Measurements from ENCODE around the gene METTL17. TPM values are rescaled to one million over a fixed set of nuclear protein-coding genes. Genes with fewer than 3 reads are reported as not detected.

Gene METTL17
- total and polyA plus RNA-seq, 2 experiments from 2014 or later, result 65.9 to 80.9 TPM

DNA sequence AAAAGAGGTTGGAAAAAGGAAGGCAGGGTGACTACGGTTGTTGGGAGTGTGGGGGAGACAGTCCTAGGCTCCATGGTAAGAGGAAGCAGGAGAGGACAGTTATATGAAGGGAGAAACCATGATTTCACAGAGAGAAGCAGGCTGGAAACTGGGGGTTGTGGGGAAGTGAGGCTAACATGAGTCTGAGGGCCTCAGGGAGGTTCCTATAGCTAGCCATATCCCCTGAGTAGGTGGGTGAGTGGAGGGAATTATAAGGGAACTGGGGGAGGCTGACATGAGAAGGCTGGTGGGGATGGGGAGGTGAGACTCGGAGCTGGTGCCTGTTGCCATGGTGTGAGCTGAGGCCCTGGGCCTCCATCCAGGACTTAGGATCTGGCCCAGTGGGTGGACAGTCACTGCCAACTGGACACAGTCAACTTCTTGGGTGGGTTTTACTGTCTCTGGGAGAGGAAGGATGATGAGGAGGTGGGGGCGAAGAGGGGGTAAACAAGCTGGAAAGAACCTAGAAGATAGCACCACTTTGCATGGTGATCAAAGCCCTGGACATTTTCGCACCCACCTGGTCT lies 43.4 kb downstream of the METTL17 start:
- Histone ChIP-seq H3K4me3 (no peak overlapping the region), H2AFZ (no peak overlapping the region), H4K20me1 (ENCODE audit: insufficient read depth, poor library complexity, severe bottlenecking) (no peaks in the 10 kb centered on the region), H3K27me3 (no peaks in the 10 kb centered on the region), H3K9me2 (replicated peaks; ENCODE audit: insufficient read depth) (no peaks in the 10 kb centered on the region), H3K4me2 (no peak overlapping the region), H3K27ac (no peak overlapping the region), H3K4me1 (ENCODE audit: insufficient read depth) (peaks cover 2% of the 10 kb centered on the region), H3K9me3 (ENCODE audit: low read depth) (no peaks in the 10 kb centered on the region), H3K79me2 (no peaks in the 10 kb centered on the region), H3K36me3 (replicated peaks; ENCODE audit: insufficient read depth, low read depth) (no peaks in the 10 kb centered on the region)
- TF ChIP-seq EZH2phosphoT487 (IDR thresholded peaks at IDR 0.05; ENCODE audit: low read depth, severe bottlenecking, unreplicated experiment), result no peak
- TF ChIP-seq, protein P1, sequence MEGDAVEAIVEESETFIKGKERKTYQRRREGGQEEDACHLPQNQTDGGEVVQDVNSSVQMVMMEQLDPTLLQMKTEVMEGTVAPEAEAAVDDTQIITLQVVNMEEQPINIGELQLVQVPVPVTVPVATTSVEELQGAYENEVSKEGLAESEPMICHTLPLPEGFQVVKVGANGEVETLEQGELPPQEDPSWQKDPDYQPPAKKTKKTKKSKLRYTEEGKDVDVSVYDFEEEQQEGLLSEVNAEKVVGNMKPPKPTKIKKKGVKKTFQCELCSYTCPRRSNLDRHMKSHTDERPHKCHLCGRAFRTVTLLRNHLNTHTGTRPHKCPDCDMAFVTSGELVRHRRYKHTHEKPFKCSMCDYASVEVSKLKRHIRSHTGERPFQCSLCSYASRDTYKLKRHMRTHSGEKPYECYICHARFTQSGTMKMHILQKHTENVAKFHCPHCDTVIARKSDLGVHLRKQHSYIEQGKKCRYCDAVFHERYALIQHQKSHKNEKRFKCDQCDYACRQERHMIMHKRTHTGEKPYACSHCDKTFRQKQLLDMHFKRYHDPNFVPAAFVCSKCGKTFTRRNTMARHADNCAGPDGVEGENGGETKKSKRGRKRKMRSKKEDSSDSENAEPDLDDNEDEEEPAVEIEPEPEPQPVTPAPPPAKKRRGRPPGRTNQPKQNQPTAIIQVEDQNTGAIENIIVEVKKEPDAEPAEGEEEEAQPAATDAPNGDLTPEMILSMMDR (IDR thresholded peaks at IDR 0.05; ENCODE audit: poor library complexity), result no peak
- no peak for TF ChIP-seq EZH2 (IDR thresholded peaks at IDR 0.05; ENCODE audit: borderline replicate concordance)
- 93% methylated on average over 4 of the region's 4 CpGs for WGBS (ENCODE audit: low lambda C conversion rate, missing lambda C conversion rate)
- DNase-seq (ENCODE audit: low spot score), result no peak

DNA sequence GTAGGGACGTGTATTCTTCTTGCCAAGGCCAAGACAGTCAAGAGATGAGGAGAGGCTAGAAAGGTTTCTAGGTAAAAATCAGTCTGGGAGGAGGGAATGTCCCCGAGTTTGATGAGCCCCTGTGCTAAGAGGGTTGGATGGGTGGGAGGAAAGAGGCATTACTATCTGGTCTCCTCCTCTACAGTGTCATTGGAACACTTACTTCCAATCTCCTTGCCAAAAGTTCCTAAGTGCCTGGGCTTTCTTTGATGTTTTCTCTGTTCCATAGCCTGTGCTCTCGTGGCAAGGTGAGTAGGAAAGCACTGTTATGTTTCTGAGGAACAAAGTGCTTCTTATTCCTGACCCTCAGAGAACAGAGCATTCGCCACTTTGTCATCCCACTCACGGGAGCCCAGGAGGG lies 44.9 kb downstream of the METTL17 start, which contains the start of gene RNASE13:
TSS of gene RNASE13 (minus strand) at position 101 of the 400 bp plus-strand sequence. CDS start 519 bp downstream, outside the sequence.
- Histone ChIP-seq H3K36me3 (replicated peaks; ENCODE audit: insufficient read depth, low read depth) (no peaks in the 10 kb centered on the region), H3K27ac (no peak within 1 kb of the TSS), H3K9me3 (ENCODE audit: low read depth) (no peaks in the 10 kb centered on the region), H3K27me3 (no peaks in the 10 kb centered on the region), H3K9me2 (replicated peaks; ENCODE audit: insufficient read depth) (no peaks in the 10 kb centered on the region), H2AFZ (no peak within 1 kb of the TSS), H3K4me3 (no peak within 1 kb of the TSS), H4K20me1 (ENCODE audit: insufficient read depth, poor library complexity, severe bottlenecking) (no peaks in the 10 kb centered on the region), H3K4me2 (no peak within 1 kb of the TSS), H3K79me2 (no peaks in the 10 kb centered on the region), H3K4me1 (ENCODE audit: insufficient read depth) (peaks cover 16% of the 10 kb centered on the region)
- WGBS (ENCODE audit: low lambda C conversion rate, missing lambda C conversion rate), result 79% methylated on average over 5 of the region's 5 CpGs
- no peak for TF ChIP-seq EZH2 (IDR thresholded peaks at IDR 0.05; ENCODE audit: borderline replicate concordance)
- no peak for TF ChIP-seq EZH2phosphoT487 (IDR thresholded peaks at IDR 0.05; ENCODE audit: low read depth, severe bottlenecking, unreplicated experiment)
- TF ChIP-seq, protein P1 (IDR thresholded peaks at IDR 0.05; ENCODE audit: poor library complexity), result no peak
- no peak for DNase-seq (ENCODE audit: low spot score)

DNA sequence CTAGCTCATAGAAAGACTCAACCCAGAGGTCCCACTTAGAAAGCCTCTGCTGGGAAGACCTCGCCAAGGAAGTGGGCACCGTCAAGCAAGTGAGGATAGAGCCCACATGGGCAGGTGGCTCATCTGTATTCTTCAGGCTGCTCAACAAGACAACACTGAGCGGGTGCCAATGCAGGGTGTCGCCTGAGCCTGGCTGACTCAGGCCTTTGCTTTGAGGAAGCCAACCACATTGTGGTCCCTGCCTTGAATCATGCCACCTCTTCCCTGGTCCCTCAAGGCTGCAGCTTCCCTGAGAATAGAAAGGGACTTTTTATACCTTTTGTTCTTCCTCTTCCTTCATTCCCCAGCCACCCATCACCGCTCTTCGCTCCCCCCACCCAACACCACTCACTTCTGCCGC lies 47.0 kb downstream of the METTL17 start:
- 95% methylated on average over 7 of the region's 7 CpGs for WGBS (ENCODE audit: low lambda C conversion rate, missing lambda C conversion rate)
- Histone ChIP-seq H3K4me1 (ENCODE audit: insufficient read depth) (peaks cover 19% of the 10 kb centered on the region), H3K4me3 (no peak overlapping the region), H3K27me3 (no peaks in the 10 kb centered on the region), H4K20me1 (ENCODE audit: insufficient read depth, poor library complexity, severe bottlenecking) (no peaks in the 10 kb centered on the region), H3K9me2 (replicated peaks; ENCODE audit: insufficient read depth) (no peaks in the 10 kb centered on the region), H3K27ac (no peak overlapping the region), H3K79me2 (no peaks in the 10 kb centered on the region), H3K9me3 (ENCODE audit: low read depth) (no peaks in the 10 kb centered on the region), H3K36me3 (replicated peaks; ENCODE audit: insufficient read depth, low read depth) (no peaks in the 10 kb centered on the region), H2AFZ (no peak overlapping the region), H3K4me2 (no peak overlapping the region)
- TF ChIP-seq EZH2 (IDR thresholded peaks at IDR 0.05; ENCODE audit: borderline replicate concordance) (no peak), EZH2phosphoT487 (IDR thresholded peaks at IDR 0.05; ENCODE audit: low read depth, severe bottlenecking, unreplicated experiment) (no peak)
- TF ChIP-seq, protein P1 (IDR thresholded peaks at IDR 0.05; ENCODE audit: poor library complexity), result no peak
- DNase-seq (ENCODE audit: low spot score), result no peak

Measured in hepatocyte (in vitro differentiated cells).